CD4-positive, CD25-positive, alpha-beta regulatory T cell (primary cell): ENCODE data around the gene DOCK3. TPM values are rescaled to one million over a fixed set of nuclear protein-coding genes. Genes with fewer than 3 reads are reported as not detected.

Experiments
- ATAC-seq, 2 donors: fragments of 150-1000 bp; cut with Tn5 transposase; one replicate each; pipeline ENCODE4 v1.10.0; 2021; ENCODE audit warnings: low read depth in 2 of 2, moderate number of reproducible peaks in 2 of 2, moderate library complexity in 1 of 2
- DNase-seq, 3 donors: peaks; one replicate each; pipeline versions ENCODE4 v3.0.0 to v3.0.0-alpha.2; 2012 to 2022; ENCODE audit warnings: mixed read lengths in 1 of 3
- H3K27ac ChIP-seq: one replicate; pipeline ENCODE4 v1.7.0; 2013; ENCODE audit warnings: mild to moderate bottlenecking, low read length; ENCODE audit not compliant: insufficient read depth, poor library complexity, severe bottlenecking
- H3K27me3 ChIP-seq: one replicate; pipeline ENCODE4 v1.7.0; 2013; ENCODE audit warnings: low read length; ENCODE audit not compliant: control insufficient read depth, insufficient read depth
- H3K36me3 ChIP-seq: one replicate; pipeline ENCODE4 v1.7.0; 2013; ENCODE audit warnings: mild to moderate bottlenecking, low read length, moderate library complexity; ENCODE audit not compliant: control insufficient read depth, insufficient read depth
- H3K4me1 ChIP-seq: 2 replicates; pipeline ENCODE4 v1.7.0; 2013; ENCODE audit warnings: mild to moderate bottlenecking, low read length; ENCODE audit not compliant: insufficient read depth, control insufficient read depth, poor library complexity, severe bottlenecking
- H3K4me3 ChIP-seq: one replicate; pipeline ENCODE4 v1.7.0; 2013; ENCODE audit warnings: low read depth, mild to moderate bottlenecking, low read length, moderate library complexity
- H3K9me3 ChIP-seq, 2 experiments: 1 replicate in 1 of 2; 2 replicates in 1 of 2; pipeline ENCODE4 v1.7.0; 2013; ENCODE audit warnings: low read length in 2 of 2, mild to moderate bottlenecking in 1 of 2, moderate library complexity in 1 of 2; ENCODE audit not compliant: control insufficient read depth in 2 of 2
- H3K27ac Mint-ChIP-seq, 3 donors: one replicate each; pipeline ENCODE4 v1.8.0; 2020 to 2022; ENCODE audit warnings: mild to moderate bottlenecking in 3 of 3, mixed read lengths in 3 of 3, moderate library complexity in 2 of 3
- H3K27me3 Mint-ChIP-seq: one replicate; pipeline ENCODE4 v1.8.0; 2022; ENCODE audit warnings: mild to moderate bottlenecking, mixed read lengths
- H3K36me3 Mint-ChIP-seq: one replicate; pipeline ENCODE4 v1.8.0; 2020; ENCODE audit warnings: mixed read lengths
- H3K4me1 Mint-ChIP-seq, 4 donors: one replicate each; pipeline ENCODE4 v1.8.0; 2020 to 2022; ENCODE audit warnings: mixed read lengths in 4 of 4, mild to moderate bottlenecking in 1 of 4
- H3K4me3 Mint-ChIP-seq, 4 donors: one replicate each; pipeline ENCODE4 v1.8.0; 2020 to 2022; ENCODE audit warnings: mild to moderate bottlenecking in 4 of 4, mixed read lengths in 4 of 4, moderate library complexity in 3 of 4
- H3K9me3 Mint-ChIP-seq, 7 donors: one replicate each; pipeline ENCODE4 v1.8.0; 2020 to 2022; ENCODE audit warnings: mixed read lengths in 7 of 7, mild to moderate bottlenecking in 3 of 7, moderate library complexity in 2 of 7
- polyA plus RNA-seq, 4 donors: library from polyadenylated mRNA; unstranded; fragments of 300-500 nt; fragmentation: Illumina TruSeq; gene quantifications; one replicate each; pipeline ENCODE4 v1.2.3, GENCODE V29; 2021
- total RNA-seq: library from RNA; stranded (reverse); gene quantifications from one replicate; pipeline ENCODE4 v1.2.3, GENCODE V29; 2022

The DOCK3 gene
- total and polyA plus RNA-seq, 5 donors from 2014 or later, result 0.03 to 0.35 (median 0.08) TPM

DNA sequence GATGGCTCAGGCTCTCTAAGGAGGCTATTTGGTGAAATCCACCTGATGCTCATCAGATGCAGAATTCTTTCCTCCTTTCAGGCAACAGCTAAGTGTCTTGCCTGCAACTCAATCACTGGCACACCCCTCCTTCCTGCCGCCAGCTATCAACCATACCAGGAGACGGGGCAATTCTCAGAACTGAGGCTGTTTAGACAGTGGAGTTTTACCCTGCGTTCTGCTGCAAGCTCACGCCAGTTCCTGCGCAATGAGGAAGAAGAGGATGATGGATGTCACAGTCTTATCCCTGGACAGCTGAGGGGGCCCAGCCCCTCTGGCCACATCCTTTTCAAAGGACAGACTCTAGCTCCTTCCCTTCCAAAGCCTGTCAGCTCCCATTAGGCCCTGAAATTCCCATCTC is 703.3 kb downstream of the DOCK3 start:
- Mint-ChIP-seq H3K27me3 (no peaks in the 10 kb centered on the region), H3K4me3 (no peak overlapping the region), H3K27ac (peak overlapping the region in 1 of 3 donors; percentile 20), H3K4me1 (peaks cover 0 to 12% (median 2%) of the 10 kb centered on the region in 4 donors), H3K9me3 (no peaks in the 10 kb centered on the region), H3K36me3 (no peaks in the 10 kb centered on the region)
- H3K27me3 ChIP-seq, result no peaks in the 10 kb centered on the region
- H3K4me3 ChIP-seq, result no peak overlapping the region
- no peaks in the 10 kb centered on the region for H3K9me3 ChIP-seq
- ATAC-seq (no peak), DNase-seq (peak in 1 of 3 donors; percentile 33)
- no peak overlapping the region for H3K27ac ChIP-seq
- no peaks in the 10 kb centered on the region for H3K4me1 ChIP-seq
- H3K36me3 ChIP-seq, result no peaks in the 10 kb centered on the region

DNA sequence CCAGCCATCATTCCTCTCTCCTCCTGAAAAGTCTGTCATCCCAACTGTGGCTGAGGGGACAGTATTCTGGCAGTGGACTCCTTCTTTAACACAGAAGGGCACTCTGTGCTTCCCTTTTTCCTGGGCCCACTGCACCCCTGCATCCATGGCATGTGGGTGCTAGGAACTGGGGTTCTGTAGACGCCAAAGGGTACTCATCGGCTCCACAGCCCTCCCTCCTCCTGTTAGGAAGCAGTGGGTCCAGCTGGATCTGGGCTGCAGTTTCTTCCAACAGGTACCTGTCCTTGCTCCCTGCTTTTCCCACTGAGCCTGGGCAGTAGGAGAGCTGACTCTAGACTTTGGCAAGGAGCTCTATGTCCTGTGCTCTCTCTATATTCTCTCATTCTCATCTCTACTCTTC is 704.0 kb downstream of the DOCK3 start:
- Histone ChIP-seq H3K36me3 (no peaks in the 10 kb centered on the region), H3K9me3 (no peaks in the 10 kb centered on the region), H3K4me1 (peaks cover 5% of the 10 kb centered on the region), H3K4me3 (no peak overlapping the region), H3K27ac (no peak overlapping the region), H3K27me3 (no peaks in the 10 kb centered on the region)
- H3K4me3 Mint-ChIP-seq, result no peak overlapping the region
- H3K27ac Mint-ChIP-seq, result peak overlapping the region in 1 of 3 donors; percentile 71
- peaks cover 0 to 18% (median 2%) of the 10 kb centered on the region in 4 donors for H3K4me1 Mint-ChIP-seq
- ATAC-seq (no peak), DNase-seq (no peak)
- H3K27me3 Mint-ChIP-seq, result no peaks in the 10 kb centered on the region
- no peaks in the 10 kb centered on the region for H3K36me3 Mint-ChIP-seq
- H3K9me3 Mint-ChIP-seq, result no peaks in the 10 kb centered on the region

- ATAC-seq, result no peak
- no peaks in the 10 kb centered on the region for H3K27me3 Mint-ChIP-seq
- peak overlapping the region in 1 of 3 donors; percentile 69 for H3K27ac Mint-ChIP-seq
- no peak overlapping the region for H3K27ac ChIP-seq
- H3K4me3 Mint-ChIP-seq, result no peak overlapping the region
- H3K9me3 Mint-ChIP-seq, result no peaks in the 10 kb centered on the region
- H3K27me3 ChIP-seq, result no peaks in the 10 kb centered on the region
- no peak for DNase-seq
- peaks cover 11% of the 10 kb centered on the region for H3K4me1 ChIP-seq
- H3K4me1 Mint-ChIP-seq, result peaks cover 4 to 23% (median 7%) of the 10 kb centered on the region in 4 donors
- H3K9me3 ChIP-seq, result no peaks in the 10 kb centered on the region
- H3K36me3 Mint-ChIP-seq, result no peaks in the 10 kb centered on the region
- no peak overlapping the region for H3K4me3 ChIP-seq
- no peaks in the 10 kb centered on the region for H3K36me3 ChIP-seq
Observed at GRCh38 chr3:51379301-51379700, 704.6 kb downstream of the DOCK3 start.

DNA sequence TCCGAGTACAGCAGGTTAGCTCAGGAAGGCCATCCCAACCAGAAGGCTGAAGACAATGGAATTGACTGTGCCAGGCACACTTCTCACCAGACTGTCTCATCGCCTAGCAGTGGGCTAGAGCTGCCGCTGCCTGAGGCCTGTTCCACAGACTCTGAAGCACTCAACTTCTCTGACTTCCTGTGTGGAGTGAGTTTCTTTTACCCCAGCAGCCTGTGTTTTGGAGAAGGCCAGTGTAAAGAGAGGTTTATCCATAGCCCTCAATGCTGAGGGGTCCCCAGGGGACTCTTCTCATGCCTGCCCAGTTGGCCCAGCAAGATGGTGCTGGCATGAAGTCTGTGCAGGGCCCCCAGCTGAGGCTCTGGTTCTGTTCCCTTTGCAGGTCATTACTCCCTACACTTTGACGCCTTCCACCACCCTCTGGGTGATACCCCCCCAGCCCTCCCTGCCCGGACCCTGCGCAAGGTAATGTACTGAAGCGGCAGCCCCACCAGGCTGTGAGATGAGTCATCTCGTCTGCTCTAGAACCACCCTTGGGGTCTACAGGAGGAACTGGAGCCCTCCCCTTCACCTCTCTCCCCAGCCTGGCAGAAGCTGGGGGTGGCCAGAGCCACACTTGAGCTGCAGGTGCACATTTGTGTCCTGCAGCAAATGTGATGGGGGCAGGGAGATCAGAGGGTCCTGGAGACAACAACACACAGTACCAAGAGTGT is 705.2 kb downstream of the DOCK3 start:
- Mint-ChIP-seq H3K9me3 (no peaks in the 10 kb centered on the region), H3K4me1 (peaks cover 4 to 28% (median 10%) of the 10 kb centered on the region in 4 donors), H3K4me3 (peak overlapping the region in 1 of 4 donors; percentile 19), H3K36me3 (no peaks in the 10 kb centered on the region), H3K27me3 (no peaks in the 10 kb centered on the region), H3K27ac (no peak overlapping the region)
- Histone ChIP-seq H3K9me3 (no peaks in the 10 kb centered on the region), H3K4me3 (no peak overlapping the region), H3K27ac (no peak overlapping the region), H3K27me3 (no peaks in the 10 kb centered on the region), H3K4me1 (peaks cover 16% of the 10 kb centered on the region), H3K36me3 (no peaks in the 10 kb centered on the region)
- ATAC-seq (no peak), DNase-seq (no peak)

GRCh38 chr3:51380601-51381332 is 706.0 kb downstream of the DOCK3 start:
- H3K27me3 ChIP-seq, result no peaks in the 10 kb centered on the region
- H3K27ac ChIP-seq, result no peak overlapping the region
- ATAC-seq, result no peak
- H3K4me1 ChIP-seq, result peaks cover 19% of the 10 kb centered on the region
- no peaks in the 10 kb centered on the region for H3K36me3 ChIP-seq
- Mint-ChIP-seq H3K9me3 (no peaks in the 10 kb centered on the region), H3K27ac (no peak overlapping the region), H3K36me3 (no peaks in the 10 kb centered on the region), H3K4me3 (peak overlapping the region in 1 of 4 donors; percentile 19), H3K4me1 (peaks cover 7 to 34% (median 14%) of the 10 kb centered on the region in 4 donors), H3K27me3 (no peaks in the 10 kb centered on the region)
- DNase-seq, result no peak
- H3K9me3 ChIP-seq, result no peaks in the 10 kb centered on the region
- H3K4me3 ChIP-seq, result no peak overlapping the region

GRCh38 chr3:51381333-51381705 is 706.6 kb downstream of the DOCK3 start:
- H3K4me3 Mint-ChIP-seq, result peak overlapping the region in 2 of 4 donors; percentile 1 to 19
- DNase-seq (no peak), ATAC-seq (no peak)
- Histone ChIP-seq H3K9me3 (no peaks in the 10 kb centered on the region), H3K36me3 (no peaks in the 10 kb centered on the region), H3K27me3 (no peaks in the 10 kb centered on the region), H3K4me3 (no peak overlapping the region), H3K4me1 (peaks cover 25% of the 10 kb centered on the region), H3K27ac (no peak overlapping the region)
- no peaks in the 10 kb centered on the region for H3K36me3 Mint-ChIP-seq
- no peak overlapping the region for H3K27ac Mint-ChIP-seq
- H3K27me3 Mint-ChIP-seq, result no peaks in the 10 kb centered on the region
- H3K4me1 Mint-ChIP-seq, result peaks cover 11 to 39% (median 19%) of the 10 kb centered on the region in 4 donors
- H3K9me3 Mint-ChIP-seq, result no peaks in the 10 kb centered on the region

GRCh38 chr3:51382076-51382745 is 707.5 kb downstream of the DOCK3 start:
- peaks cover 32% of the 10 kb centered on the region for H3K4me1 ChIP-seq
- no peaks in the 10 kb centered on the region for H3K27me3 ChIP-seq
- peaks cover 16 to 47% (median 23%) of the 10 kb centered on the region in 4 donors for H3K4me1 Mint-ChIP-seq
- no peaks in the 10 kb centered on the region for H3K36me3 ChIP-seq
- H3K27me3 Mint-ChIP-seq, result no peaks in the 10 kb centered on the region
- no peak overlapping the region for H3K27ac ChIP-seq
- H3K4me3 ChIP-seq, result no peak overlapping the region
- no peaks in the 10 kb centered on the region for H3K36me3 Mint-ChIP-seq
- H3K4me3 Mint-ChIP-seq, result peak overlapping the region in 1 of 4 donors; percentile 89
- no peaks in the 10 kb centered on the region for H3K9me3 ChIP-seq
- DNase-seq (no peak), ATAC-seq (no peak)
- H3K9me3 Mint-ChIP-seq, result no peaks in the 10 kb centered on the region
- H3K27ac Mint-ChIP-seq, result peak overlapping the region in 1 of 3 donors; percentile 20
